C4-2B (cell line): ENCODE measurements around the gene SPSB4.

Experiments
- CTCF ChIP-seq: fragments of 450-650 bp; conservative IDR thresholded peaks from 2 replicates; pipeline ENCODE4 v1.5.1; 2017; ENCODE audit warnings: mild to moderate bottlenecking
- ZFX ChIP-seq: fragments of 450-650 bp; IDR thresholded peaks from 2 replicates; pipeline ENCODE4 v1.6.1; 2017

- TF ChIP-seq CTCF (no peak), ZFX (no peak)
Measured at GRCh38 chr3:141077631-141078030, 26.5 kb downstream of the SPSB4 start.
